SK-N-SH (cell line): ENCODE measurements around the gene PADI4. TPM values are rescaled to one million over a fixed set of nuclear protein-coding genes. Genes with fewer than 3 reads are reported as not detected.

Experiments
- CTCF ChIA-PET: fragments of 300-600, 350-600 bp; formaldehyde crosslinking; extraction: SDS; loops from one replicate; lab custom pipeline; 2021; lab: Yijun Ruan, JAX
- POLR2A ChIA-PET: fragments of 350-600 bp; sonication (Branson Sonifier 250); formaldehyde crosslinking; extraction: SDS; loops from one replicate; lab custom pipeline; 2020; ENCODE audit warnings: antibody characterized with exemption, inconsistent platforms; lab: Yijun Ruan, JAX
- DNase-seq: peaks from one replicate; pipeline ENCODE4 v3.0.0; 2012
- H2AFZ ChIP-seq: fragments of 200-600 bp; sonication (generic); 2 replicates; pipeline ENCODE4 v1.8.1; 2016; ENCODE audit warnings: antibody characterized with exemption, mild to moderate bottlenecking, low read depth
- H3F3A ChIP-seq: fragments of 200-600 bp; sonication (generic); replicated peaks from 2 replicates; pipeline ENCODE3; 2016; ENCODE audit warnings: antibody characterized with exemption, mild to moderate bottlenecking; ENCODE audit not compliant: insufficient read depth
- H3K27ac ChIP-seq, 2 experiments: fragments of 200-500 bp in 1 of 2; fragments of 200-600 bp in 1 of 2; sonication (Bioruptor generic) in 1 of 2; sonication (generic), shearing (Covaris generic) in 1 of 2; 2 replicates each; pipeline versions ENCODE4 v1.5.1 to v1.6.1; 2014 to 2016; ENCODE audit warnings: low read depth in 2 of 2, inconsistent platforms in 1 of 2, low read length in 1 of 2, mild to moderate bottlenecking in 1 of 2, mixed read lengths in 1 of 2
- H3K27me3 ChIP-seq: fragments of 200-600 bp; sonication (generic), shearing (Covaris generic); 2 replicates; pipeline ENCODE4 v1.6.1; 2016; ENCODE audit warnings: mixed run types; ENCODE audit not compliant: insufficient read depth
- H3K36me3 ChIP-seq, 2 experiments: fragments of 200-500 bp in 1 of 2; fragments of 200-600 bp in 1 of 2; sonication (Bioruptor generic) in 1 of 2; sonication (generic) in 1 of 2; replicated peaks in 1 of 2; 2 replicates each; pipeline versions ENCODE3 to v1.5.1; 2014 to 2016; ENCODE audit warnings: low read length in 1 of 2, mild to moderate bottlenecking in 1 of 2; ENCODE audit not compliant: insufficient read depth in 2 of 2, control insufficient read depth in 1 of 2
- H3K4me1 ChIP-seq, 2 experiments: fragments of 200-500 bp in 1 of 2; fragments of 200-600 bp in 1 of 2; sonication (Bioruptor generic) in 1 of 2; sonication (generic), shearing (Covaris generic) in 1 of 2; 2 replicates each; pipeline versions ENCODE4 v1.5.1 to v1.6.1; 2014 to 2016; ENCODE audit warnings: low read depth in 1 of 2, low read length in 1 of 2, mixed run types in 1 of 2; ENCODE audit not compliant: insufficient read depth in 2 of 2, control insufficient read depth in 1 of 2
- H3K4me2 ChIP-seq: fragments of 200-600 bp; sonication (generic), shearing (Covaris generic); 2 replicates; pipeline ENCODE4 v1.6.1; 2017; ENCODE audit warnings: mixed run types
- H3K4me3 ChIP-seq, 2 experiments: fragments of 200-500 bp in 1 of 2; fragments of 200-600 bp in 1 of 2; sonication (Bioruptor generic) in 1 of 2; sonication (generic), shearing (Covaris generic) in 1 of 2; 2 replicates each; pipeline versions ENCODE4 v1.5.1 to v1.8.1; 2014 to 2016; ENCODE audit warnings: low read depth in 2 of 2, inconsistent platforms in 1 of 2, low read length in 1 of 2, mild to moderate bottlenecking in 1 of 2, mixed read lengths in 1 of 2, moderate library complexity in 1 of 2
- H3K79me2 ChIP-seq: fragments of 200-600 bp; sonication (generic); 2 replicates; pipeline ENCODE4 v1.8.1; 2017; ENCODE audit warnings: mild to moderate bottlenecking; ENCODE audit not compliant: insufficient read depth
- H3K9ac ChIP-seq: fragments of 200-600 bp; sonication (generic); 2 replicates; pipeline ENCODE4 v1.6.1; 2017; ENCODE audit warnings: mixed run types
- H3K9me2 ChIP-seq: fragments of 200-600 bp; sonication (generic); 2 replicates; pipeline ENCODE4 v1.6.1; 2017; ENCODE audit warnings: mixed run types
- H3K9me3 ChIP-seq: fragments of 200-600 bp; sonication (generic); 2 replicates; pipeline ENCODE4 v1.6.1; 2017; ENCODE audit warnings: mixed run types, mild to moderate bottlenecking, moderate library complexity
- H4K20me1 ChIP-seq: fragments of 200-600 bp; sonication (generic); 2 replicates; pipeline ENCODE4 v1.6.1; 2017; ENCODE audit warnings: mild to moderate bottlenecking, mixed run types; ENCODE audit not compliant: insufficient read depth
- ELF1 ChIP-seq: IDR thresholded peaks from 2 replicates; pipeline ENCODE4 v1.4.0; 2012
- EZH2phosphoT487 ChIP-seq: fragments of 200-600 bp; sonication (generic); IDR thresholded peaks from 2 replicates; pipeline ENCODE4 v1.6.1; 2017; ENCODE audit warnings: low read depth, mixed run types, mild to moderate bottlenecking, antibody characterized with exemption, moderate library complexity, borderline replicate concordance
- GABPA ChIP-seq: IDR thresholded peaks from 2 replicates; pipeline ENCODE4 v1.4.0; 2012; ENCODE audit warnings: low read depth, mild to moderate bottlenecking
- GATA2 ChIP-seq: sonication (generic); formaldehyde crosslinking; IDR thresholded peaks from 2 replicates; pipeline ENCODE4 v1.5.0; 2020; ENCODE audit warnings: mild to moderate bottlenecking, missing genetic modification reagents
- MEF2A ChIP-seq: IDR thresholded peaks from 2 replicates; pipeline ENCODE4 v1.4.0; 2012; ENCODE audit warnings: low read depth, borderline replicate concordance
- MXI1 ChIP-seq: IDR thresholded peaks from 2 replicates; pipeline ENCODE4 v1.6.1; 2012; ENCODE audit warnings: mild to moderate bottlenecking, low read depth, low read length, improper control_type of control experiment
- NFIC ChIP-seq: IDR thresholded peaks from 2 replicates; pipeline ENCODE4 v1.4.0; 2012; ENCODE audit warnings: borderline replicate concordance
- POLR2AphosphoS5 ChIP-seq: IDR thresholded peaks from 2 replicates; pipeline ENCODE4 v1.6.1; 2012; ENCODE audit warnings: low read depth, low read length
- RAD21 ChIP-seq: IDR thresholded peaks from 2 replicates; pipeline ENCODE4 v1.6.1; 2012; ENCODE audit warnings: mild to moderate bottlenecking, low read length
- RFX5 ChIP-seq: IDR thresholded peaks from 2 replicates; pipeline ENCODE4 v1.6.1; 2012; ENCODE audit warnings: mild to moderate bottlenecking, improper control_type of control experiment, low read length
- RXRA ChIP-seq: IDR thresholded peaks from 2 replicates; pipeline ENCODE4 v1.4.0; 2012; ENCODE audit warnings: low read depth, mild to moderate bottlenecking, borderline replicate concordance
- SMC3 ChIP-seq: IDR thresholded peaks from 2 replicates; pipeline ENCODE4 v1.6.1; 2012; ENCODE audit warnings: low read depth, low read length, improper control_type of control experiment
- TAF1 ChIP-seq: IDR thresholded peaks from 2 replicates; pipeline ENCODE4 v1.6.1; 2012; ENCODE audit warnings: low read depth, mild to moderate bottlenecking, low read length, moderate library complexity, borderline replicate concordance
- TCF12 ChIP-seq: IDR thresholded peaks from 2 replicates; pipeline ENCODE4 v1.4.0; 2012
- TEAD4 ChIP-seq: IDR thresholded peaks from 2 replicates; pipeline ENCODE4 v1.4.0; 2012; ENCODE audit warnings: mild to moderate bottlenecking, borderline replicate concordance; ENCODE audit not compliant: insufficient read depth
- WGBS: methylation state at CpG from one replicate; pipeline ENCODE4 v1.1.6; 2017; ENCODE audit warnings: low lambda C conversion rate; 5-methylcytosine and 5-hydroxymethylcytosine counted together
- polyA plus RNA-seq, 3 experiments: library from polyadenylated mRNA; depleted of rRNA; stranded (reverse); fragments of >200 nt; gene quantifications; 2 replicates each; pipeline ENCODE4 v1.2.3, GENCODE V29; 2012
- TF ChIP-seq, protein P1 (sequence below): fragments of 150-350 bp; IDR thresholded peaks from 2 replicates; pipeline ENCODE4 v1.6.1; 2016; ENCODE audit warnings: mild to moderate bottlenecking, low read depth, low read length
- TF ChIP-seq, protein P2 (sequence below): IDR thresholded peaks from 2 replicates; pipeline ENCODE4; 2012
- TF ChIP-seq, protein P3 (sequence below): fragments of 200-600 bp; sonication (generic); IDR thresholded peaks from 2 replicates; pipeline ENCODE4 v1.6.1; 2017; ENCODE audit warnings: antibody characterized with exemption, mild to moderate bottlenecking, moderate library complexity

Gene PADI4
- polyA plus RNA-seq, 1 of the 3 experiments (the other 2 are of a cell fraction), result not detected

DNA sequence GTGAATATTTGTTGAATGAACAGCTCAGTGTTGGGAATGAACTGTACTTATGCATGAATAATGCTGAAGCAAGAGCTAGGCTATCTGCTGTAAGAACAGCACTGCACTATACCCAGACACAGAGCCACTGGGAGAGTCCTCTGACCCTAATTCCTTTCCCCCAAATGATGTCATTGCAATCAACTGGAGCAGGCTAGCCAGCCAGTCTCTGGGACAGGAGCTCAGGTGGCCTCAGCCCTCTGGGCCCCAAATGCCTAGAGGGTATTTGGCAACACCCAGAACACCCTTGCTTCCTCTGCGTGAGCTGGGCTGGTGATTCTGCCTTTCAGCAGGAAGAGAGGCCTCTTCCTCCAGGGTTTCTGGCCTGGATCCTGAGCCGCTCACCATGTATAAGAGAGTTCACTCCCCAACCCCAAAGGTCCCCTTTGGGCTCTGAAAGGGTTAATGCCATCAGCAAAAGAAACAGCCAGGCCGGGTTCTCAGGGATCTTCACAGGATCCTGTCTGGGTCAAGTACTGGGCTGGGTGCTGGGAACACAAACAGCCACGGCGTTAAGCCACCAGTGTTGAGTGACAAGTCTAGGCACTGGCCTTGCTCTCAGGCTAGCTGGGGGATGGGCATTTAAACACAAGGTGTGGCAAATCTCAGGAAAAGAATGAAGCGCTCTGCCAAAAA, 3.7 kb upstream of the PADI4 start (continued):
- TF ChIP-seq, protein P1, sequence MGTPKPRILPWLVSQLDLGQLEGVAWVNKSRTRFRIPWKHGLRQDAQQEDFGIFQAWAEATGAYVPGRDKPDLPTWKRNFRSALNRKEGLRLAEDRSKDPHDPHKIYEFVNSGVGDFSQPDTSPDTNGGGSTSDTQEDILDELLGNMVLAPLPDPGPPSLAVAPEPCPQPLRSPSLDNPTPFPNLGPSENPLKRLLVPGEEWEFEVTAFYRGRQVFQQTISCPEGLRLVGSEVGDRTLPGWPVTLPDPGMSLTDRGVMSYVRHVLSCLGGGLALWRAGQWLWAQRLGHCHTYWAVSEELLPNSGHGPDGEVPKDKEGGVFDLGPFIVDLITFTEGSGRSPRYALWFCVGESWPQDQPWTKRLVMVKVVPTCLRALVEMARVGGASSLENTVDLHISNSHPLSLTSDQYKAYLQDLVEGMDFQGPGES, result no peak
- TF ChIP-seq TEAD4 (no peak), MEF2A (no peak), EZH2phosphoT487 (no peak), MXI1 (no peak), RAD21 (no peak), GATA2 (CRISPR knock-in tag) (no peak), ELF1 (no peak)

DNA sequence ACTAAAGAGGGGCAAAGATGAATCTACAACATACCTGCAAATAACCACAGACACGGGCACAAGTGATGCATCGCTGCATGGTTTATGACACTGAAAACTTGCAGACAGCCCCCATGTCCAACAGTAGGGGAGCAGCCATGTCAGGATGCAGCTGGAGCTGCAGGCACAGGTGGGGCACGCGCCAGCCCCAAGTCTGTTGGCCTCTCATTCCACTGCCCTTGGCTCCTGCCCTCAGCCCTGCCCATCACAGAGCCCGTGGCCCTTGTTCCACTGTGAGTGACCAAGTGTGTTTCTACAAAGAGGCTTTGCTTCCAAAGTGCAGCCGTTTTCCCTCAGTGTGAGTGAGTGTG, 3.2 kb upstream of the PADI4 start:
- WGBS, result 57% methylated on average over 4 of the region's 6 CpGs
- H2AFZ ChIP-seq, result no peak overlapping the region
- H3K9ac ChIP-seq, result no peak overlapping the region
- H3K4me3 ChIP-seq, result no peak overlapping the region
- no peaks in the 10 kb centered on the region for H3K79me2 ChIP-seq
- TF ChIP-seq TAF1, result no peak
- TF ChIP-seq GABPA, result no peak
- TF ChIP-seq TCF12, result no peak
- TF ChIP-seq NFIC, result no peak
- TF ChIP-seq MXI1, result no peak
- TF ChIP-seq ELF1, result no peak
- no peak for TF ChIP-seq GATA2 (CRISPR knock-in tag)
- TF ChIP-seq RXRA, result no peak
- TF ChIP-seq, all 33 proteins: peak for 0
- Histone ChIP-seq H3K27me3 (no peaks in the 10 kb centered on the region; the same call in 1 of the 2 replicates), H3K27ac (no peak overlapping the region), H3K9me3 (no peaks in the 10 kb centered on the region), H3F3A (no peaks in the 10 kb centered on the region), H3K9me2 (no peaks in the 10 kb centered on the region), H3K4me1 (no peaks in the 10 kb centered on the region), H3K4me2 (no peak overlapping the region), H4K20me1 (no peaks in the 10 kb centered on the region), H3K36me3 (no peaks in the 10 kb centered on the region)
- no peak for DNase-seq
- ChIA-PET POLR2A (no interaction called here), CTCF (no interaction called here)

DNA sequence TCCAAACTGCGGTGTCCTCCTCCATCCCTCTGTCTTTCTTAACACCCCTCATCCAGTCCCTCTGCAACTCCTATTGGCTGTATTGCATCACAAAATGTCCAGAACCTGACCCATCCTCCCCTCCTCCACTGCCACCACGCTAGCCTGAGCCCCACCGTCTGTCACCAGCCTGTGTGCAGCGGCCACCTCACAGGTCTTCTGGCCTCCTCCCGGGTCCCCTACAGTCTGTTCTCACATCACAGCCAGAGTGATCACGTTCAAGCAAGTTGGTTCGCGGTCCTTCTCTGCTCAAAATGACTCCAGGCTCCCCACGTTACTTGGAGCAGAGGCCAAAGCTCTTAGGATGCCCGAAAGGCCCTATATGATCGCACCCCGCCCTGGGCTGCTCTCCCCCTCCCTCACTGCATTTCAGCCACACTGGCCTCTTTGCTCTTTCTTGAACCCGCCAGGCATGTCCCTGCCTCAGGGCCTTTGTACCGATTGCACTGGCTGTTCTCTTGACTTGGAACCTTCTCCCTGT, 2.4 kb upstream of the PADI4 start:
- Histone ChIP-seq H3F3A (no peaks in the 10 kb centered on the region), H3K4me1 (no peaks in the 10 kb centered on the region), H3K27ac (no peak overlapping the region), H3K79me2 (no peaks in the 10 kb centered on the region), H2AFZ (no peak overlapping the region), H4K20me1 (no peaks in the 10 kb centered on the region), H3K9me3 (no peaks in the 10 kb centered on the region), H3K4me2 (no peak overlapping the region), H3K4me3 (no peak overlapping the region), H3K9me2 (no peaks in the 10 kb centered on the region), H3K36me3 (no peaks in the 10 kb centered on the region), H3K9ac (no peak overlapping the region), H3K27me3 (no peaks in the 10 kb centered on the region; the same call in 1 of the 2 replicates)
- ChIA-PET CTCF (no interaction called here), POLR2A (no interaction called here)
- TF ChIP-seq SMC3 (no peak), TCF12 (no peak), RFX5 (no peak), GATA2 (CRISPR knock-in tag) (no peak), RXRA (no peak), POLR2AphosphoS5 (no peak)
- TF ChIP-seq, protein P2, sequence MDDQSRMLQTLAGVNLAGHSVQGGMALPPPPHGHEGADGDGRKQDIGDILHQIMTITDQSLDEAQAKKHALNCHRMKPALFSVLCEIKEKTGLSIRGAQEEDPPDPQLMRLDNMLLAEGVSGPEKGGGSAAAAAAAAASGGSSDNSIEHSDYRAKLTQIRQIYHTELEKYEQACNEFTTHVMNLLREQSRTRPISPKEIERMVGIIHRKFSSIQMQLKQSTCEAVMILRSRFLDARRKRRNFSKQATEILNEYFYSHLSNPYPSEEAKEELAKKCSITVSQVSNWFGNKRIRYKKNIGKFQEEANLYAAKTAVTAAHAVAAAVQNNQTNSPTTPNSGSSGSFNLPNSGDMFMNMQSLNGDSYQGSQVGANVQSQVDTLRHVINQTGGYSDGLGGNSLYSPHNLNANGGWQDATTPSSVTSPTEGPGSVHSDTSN, result no peak
- TF ChIP-seq, protein P3, sequence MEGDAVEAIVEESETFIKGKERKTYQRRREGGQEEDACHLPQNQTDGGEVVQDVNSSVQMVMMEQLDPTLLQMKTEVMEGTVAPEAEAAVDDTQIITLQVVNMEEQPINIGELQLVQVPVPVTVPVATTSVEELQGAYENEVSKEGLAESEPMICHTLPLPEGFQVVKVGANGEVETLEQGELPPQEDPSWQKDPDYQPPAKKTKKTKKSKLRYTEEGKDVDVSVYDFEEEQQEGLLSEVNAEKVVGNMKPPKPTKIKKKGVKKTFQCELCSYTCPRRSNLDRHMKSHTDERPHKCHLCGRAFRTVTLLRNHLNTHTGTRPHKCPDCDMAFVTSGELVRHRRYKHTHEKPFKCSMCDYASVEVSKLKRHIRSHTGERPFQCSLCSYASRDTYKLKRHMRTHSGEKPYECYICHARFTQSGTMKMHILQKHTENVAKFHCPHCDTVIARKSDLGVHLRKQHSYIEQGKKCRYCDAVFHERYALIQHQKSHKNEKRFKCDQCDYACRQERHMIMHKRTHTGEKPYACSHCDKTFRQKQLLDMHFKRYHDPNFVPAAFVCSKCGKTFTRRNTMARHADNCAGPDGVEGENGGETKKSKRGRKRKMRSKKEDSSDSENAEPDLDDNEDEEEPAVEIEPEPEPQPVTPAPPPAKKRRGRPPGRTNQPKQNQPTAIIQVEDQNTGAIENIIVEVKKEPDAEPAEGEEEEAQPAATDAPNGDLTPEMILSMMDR, result no peak
- WGBS, result 65% methylated on average over 13 of the region's 14 CpGs
- DNase-seq, result no peak
